Measurements from ENCODE around the gene CLIP2.
"Not testable (repeated sequence)": the region's sequence is repeated elsewhere in the genome, so short reads cannot be mapped to it uniquely, and the experiment has no call there.

CLIP2 gene

GRCh38 chr7:74294191-74294998 lies 5.2 kb downstream of the CLIP2 start:
- no peak for FAIRE-seq

GRCh38 chr7:74297516-74298233 lies 8.5 kb downstream of the CLIP2 start:
- DNase-seq (ENCODE audit: extremely low spot score, insufficient read length, low read depth) (no peak), FAIRE-seq (no peak)

More at GRCh38 chr7:74294191-74294998, 5.2 kb downstream of the CLIP2 start:
- no peak for DNase-seq (ENCODE audit: extremely low spot score, insufficient read length, low read depth)

DNA sequence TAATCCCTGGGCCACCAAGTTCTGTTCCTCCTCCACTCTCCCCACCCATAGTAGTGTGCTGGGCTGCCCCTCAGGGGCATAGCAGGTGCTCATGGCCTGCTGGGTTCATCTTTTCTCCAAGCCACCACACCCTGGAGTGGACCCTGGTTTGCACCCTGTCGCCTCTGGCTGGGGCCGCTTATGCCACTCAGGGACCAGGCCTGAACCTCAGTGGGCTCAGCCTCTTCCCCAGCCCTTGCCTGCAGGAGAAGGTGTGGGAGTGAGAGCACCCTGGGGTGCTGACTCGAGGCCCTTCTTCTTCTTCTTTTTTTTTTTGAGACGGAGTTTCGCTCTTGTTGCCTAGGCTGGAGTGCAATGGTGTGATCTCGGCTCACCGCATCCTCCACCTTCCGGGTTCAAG lies 10.2 kb downstream of the CLIP2 start:
- no peak for DNase-seq (ENCODE audit: extremely low spot score, insufficient read length, low read depth)
- FAIRE-seq: no peak

- DNase-seq (ENCODE audit: extremely low spot score, insufficient read length, low read depth): no peak
- no peak for FAIRE-seq
Measured at GRCh38 chr7:74300926-74301325, 11.7 kb downstream of the CLIP2 start.

DNA sequence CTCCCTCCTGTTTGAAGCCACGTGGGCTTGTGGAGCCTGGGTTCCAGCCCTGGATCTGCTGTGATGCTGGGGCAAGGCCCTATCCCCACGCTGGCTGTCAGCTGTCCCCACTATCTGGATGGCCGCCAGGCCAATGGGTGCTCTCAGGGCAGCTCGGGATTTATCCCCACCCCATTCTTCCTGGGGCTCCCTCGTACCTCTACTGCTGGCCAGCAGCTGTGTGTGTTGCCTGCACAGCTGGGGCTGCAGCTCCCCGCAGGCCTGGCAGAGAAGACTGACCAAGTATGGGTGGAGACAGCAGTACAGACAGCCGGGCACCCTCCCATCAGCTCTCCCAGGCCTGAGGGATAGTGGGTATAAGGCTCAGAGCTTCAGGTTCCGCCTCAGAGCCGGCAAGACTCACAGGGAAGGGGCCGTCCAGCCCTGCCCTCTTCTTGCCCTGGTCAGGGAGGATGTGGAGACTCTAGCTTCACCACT lies 13.6 kb downstream of the CLIP2 start:
- FAIRE-seq (no peak), DNase-seq (ENCODE audit: extremely low spot score, insufficient read length, low read depth) (no peak)

DNA sequence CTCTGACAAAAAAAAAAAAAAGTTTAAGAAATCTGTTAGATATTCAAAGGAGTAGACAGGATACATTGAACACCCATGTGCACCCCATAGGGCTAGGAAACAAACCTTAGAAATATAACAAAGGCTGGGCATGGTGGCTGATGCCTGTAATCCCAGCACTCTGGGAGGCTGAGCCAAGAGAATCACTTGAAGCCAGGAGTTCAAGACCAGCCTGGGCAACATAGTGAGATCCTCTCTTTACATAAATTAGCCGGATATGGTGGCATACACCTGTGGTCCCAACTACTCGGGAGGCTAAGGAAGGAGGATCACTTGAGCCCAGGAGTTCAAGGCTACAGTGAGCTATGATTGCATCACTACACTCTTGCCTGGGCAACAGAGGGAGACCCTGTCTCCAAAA lies 15.3 kb downstream of the CLIP2 start:
- DNase-seq (ENCODE audit: extremely low spot score, insufficient read length, low read depth): no peak
- FAIRE-seq: no peak

DNA sequence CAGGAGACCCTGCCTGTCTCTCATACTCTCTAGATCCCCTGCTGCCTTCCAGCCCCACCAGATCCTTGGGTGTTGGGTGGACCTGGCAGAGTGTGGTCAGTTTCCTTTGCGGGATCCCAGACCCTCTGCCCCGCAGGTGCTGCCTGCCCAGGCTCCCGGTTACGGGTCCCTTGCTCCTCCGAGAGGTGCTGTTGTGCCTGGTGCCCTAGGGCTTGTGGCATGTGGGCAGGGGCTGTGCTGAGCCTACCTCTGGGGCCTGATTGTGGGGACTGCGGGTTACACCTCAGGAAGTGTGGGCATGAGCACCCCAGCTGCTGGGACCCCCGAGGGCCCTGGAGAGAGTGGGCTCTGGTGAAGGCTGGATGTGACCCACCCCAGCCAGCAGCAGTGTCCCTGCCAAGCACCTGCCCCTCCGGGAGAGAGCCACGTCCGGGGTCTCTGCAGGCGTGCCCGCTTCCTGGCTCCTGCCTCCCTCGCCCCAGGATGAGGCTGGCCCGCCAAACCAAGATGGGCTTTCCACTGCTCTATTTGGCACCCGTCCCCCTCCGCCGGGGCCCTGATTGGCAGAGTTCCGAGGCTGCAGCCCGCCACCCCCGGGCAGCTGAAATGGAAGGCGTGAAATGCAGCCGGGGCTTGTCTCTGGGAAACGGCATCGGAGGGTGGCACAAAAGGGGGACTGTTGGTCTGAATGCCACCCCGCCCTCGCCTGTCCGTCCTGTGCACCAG lies 17.0 kb downstream of the CLIP2 start:
- DNase-seq (ENCODE audit: extremely low spot score, insufficient read length, low read depth): no peak
- no peak for FAIRE-seq

DNA sequence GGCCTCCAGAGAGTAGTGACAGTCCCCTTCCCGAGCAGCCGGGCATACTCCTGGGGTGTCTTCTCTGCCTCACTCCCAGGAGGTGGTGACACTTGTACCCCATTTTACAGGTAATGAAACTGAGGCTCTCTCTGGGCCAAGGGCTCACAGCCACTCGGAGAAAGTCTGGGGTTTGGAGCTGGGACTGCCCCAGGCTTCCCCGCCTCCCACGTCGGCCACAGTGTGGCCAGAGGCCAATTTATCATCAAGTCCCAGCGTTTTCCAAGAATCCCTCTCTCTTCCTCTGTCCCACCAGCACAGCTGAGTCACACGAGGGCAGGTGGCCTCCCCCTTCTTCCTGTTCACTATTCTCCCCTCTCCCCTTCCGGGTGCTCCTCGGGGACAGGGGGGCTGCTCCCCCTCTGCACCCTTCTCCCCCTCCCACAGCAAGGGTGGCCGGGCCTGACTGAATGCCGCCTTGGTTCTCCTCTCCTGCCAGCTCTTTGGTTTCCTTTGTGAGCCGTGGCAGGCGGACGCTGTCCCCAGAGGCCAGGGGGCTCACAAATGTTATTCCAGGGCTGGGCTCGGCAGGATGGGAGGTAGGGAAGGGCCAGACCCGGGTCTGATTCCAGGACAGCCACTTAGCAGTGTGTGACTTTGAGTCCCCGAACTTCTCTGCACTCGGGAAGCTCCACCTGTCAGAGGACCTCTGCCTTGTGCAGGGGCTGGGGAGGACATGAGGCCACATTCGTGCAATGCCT lies 17.7 kb downstream of the CLIP2 start:
- FAIRE-seq (no peak), DNase-seq (ENCODE audit: extremely low spot score, insufficient read length, low read depth) (no peak)

GRCh38 chr7:74307738-74308505 lies 18.7 kb downstream of the CLIP2 start:
- no peak for DNase-seq (ENCODE audit: extremely low spot score, insufficient read length, low read depth)
- FAIRE-seq: no peak

DNA sequence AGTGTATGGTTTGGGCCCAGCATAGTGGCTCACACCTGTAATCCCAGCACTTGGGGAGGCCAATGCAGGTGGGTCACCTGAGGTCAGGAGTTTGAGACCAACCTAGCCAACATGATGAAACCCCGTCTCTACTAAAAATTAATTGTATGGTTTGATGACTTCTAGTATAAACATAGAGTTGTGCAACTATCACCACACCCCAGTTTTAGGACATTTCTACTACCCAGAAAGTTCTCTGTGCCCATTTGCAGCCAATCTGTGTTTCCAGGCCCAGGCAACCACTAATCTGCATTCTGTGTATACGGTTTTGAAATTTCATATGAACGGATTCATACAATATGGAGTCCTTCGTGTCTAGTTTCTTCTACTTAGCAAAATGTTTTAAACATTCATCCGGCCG lies 20.0 kb downstream of the CLIP2 start:
- no peak for DNase-seq (ENCODE audit: extremely low spot score, insufficient read length, low read depth)
- FAIRE-seq: no peak

GRCh38 chr7:74311305-74311744 lies 22.1 kb downstream of the CLIP2 start:
- DNase-seq (ENCODE audit: extremely low spot score, insufficient read length, low read depth) (no peak), FAIRE-seq (no peak)

DNA sequence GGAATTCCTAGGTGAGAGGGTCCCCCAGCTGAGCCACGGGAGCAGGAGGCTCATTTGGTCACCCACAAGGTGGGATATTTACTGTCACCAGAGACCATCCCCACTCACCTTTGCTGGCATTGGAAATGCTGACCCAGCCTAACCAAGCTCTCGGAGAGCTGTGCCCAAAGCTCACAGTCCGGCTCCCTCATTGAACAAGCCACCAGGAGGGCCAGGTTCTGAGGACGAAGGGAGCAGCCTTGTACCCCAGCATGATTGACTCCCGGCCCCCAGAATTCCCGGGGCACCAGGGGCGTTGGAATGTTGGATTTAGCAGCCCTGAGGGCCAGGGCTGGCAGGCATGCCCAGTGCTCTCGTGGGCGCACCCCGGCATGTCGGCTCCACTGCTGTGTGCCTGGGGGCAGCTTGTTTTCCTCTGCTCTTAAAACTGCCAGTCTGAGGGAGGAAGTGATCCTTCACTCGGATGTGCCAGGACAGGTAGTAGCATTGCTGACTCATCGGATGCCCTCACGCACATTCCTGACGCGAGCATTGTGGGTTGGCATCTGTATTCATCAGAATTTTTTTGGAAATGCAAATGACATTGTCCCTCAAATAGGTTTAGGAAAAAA lies 23.3 kb downstream of the CLIP2 start:
- no peak for DNase-seq (ENCODE audit: extremely low spot score, insufficient read length, low read depth)
- no peak for FAIRE-seq

GRCh38 chr7:74315891-74316290 lies 26.7 kb downstream of the CLIP2 start:
- not testable (repeated sequence) for DNase-seq (ENCODE audit: extremely low spot score, insufficient read length, low read depth); FAIRE-seq

DNA sequence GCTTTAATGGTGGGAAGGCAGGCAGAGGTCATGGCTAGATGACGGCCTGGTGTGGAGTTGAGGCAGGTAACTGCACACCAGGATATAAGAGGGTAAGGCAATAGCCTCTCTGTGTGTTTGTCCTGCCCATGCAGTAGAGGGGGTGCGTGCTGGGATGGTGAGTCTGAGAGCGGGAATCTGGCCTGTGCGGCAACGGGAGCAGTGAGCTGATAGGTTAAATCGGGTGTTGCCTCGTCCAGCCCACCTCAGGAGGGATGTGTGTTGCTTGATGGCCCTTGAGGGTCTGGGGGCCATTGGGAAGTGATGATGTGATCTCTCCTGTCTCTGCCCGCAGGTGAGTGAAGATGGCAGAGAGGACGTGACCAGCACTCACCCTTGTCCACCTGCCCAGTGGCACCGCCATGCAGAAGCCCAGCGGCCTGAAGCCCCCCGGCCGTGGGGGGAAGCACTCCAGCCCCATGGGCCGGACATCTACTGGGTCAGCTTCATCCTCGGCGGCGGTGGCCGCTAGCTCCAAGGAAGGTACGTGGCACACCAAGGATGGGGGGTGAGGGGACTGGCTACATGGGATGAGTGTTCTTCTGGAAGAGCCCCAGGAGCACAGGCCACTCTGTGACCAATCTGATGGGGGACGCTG lies 28.1 kb downstream of the CLIP2 start:
- DNase-seq (ENCODE audit: extremely low spot score, insufficient read length, low read depth) (no peak), FAIRE-seq (no peak)

GRCh38 chr7:74318043-74318442 lies 28.8 kb downstream of the CLIP2 start:
- DNase-seq (ENCODE audit: extremely low spot score, insufficient read length, low read depth) (no peak), FAIRE-seq (no peak)

GRCh38 chr7:74320645-74321221 lies 31.5 kb downstream of the CLIP2 start:
- no peak for DNase-seq (ENCODE audit: extremely low spot score, insufficient read length, low read depth)

GRCh38 chr7:74322892-74323291 lies 33.7 kb downstream of the CLIP2 start:
- not testable (repeated sequence) for DNase-seq (ENCODE audit: extremely low spot score, insufficient read length, low read depth); FAIRE-seq

More at GRCh38 chr7:74320645-74321221, 31.5 kb downstream of the CLIP2 start:
- FAIRE-seq: no peak

Measured in GM18507 (cell line).